HCT116 (cell line): ENCODE results near the gene RFC4. TPM values are rescaled to one million over a fixed set of nuclear protein-coding genes. Genes with fewer than 3 reads are reported as not detected.

ENCODE experiments used
- ATAC-seq: fragments of 200-7000 bp; cut with Tn5 transposase; 2 replicates; pipeline ENCODE4 v1.9.1; 2020; ENCODE audit warnings: mild to moderate bottlenecking, moderate library complexity
- BruUV-seq: library from RNA; stranded (reverse); fragments of 400-500 nt; replicated peaks from 2 replicates; lab custom pipeline; 2021; lab: Mats Ljungman, UMichigan
- CTCF ChIA-PET: fragments of 300-600 bp; sonication (Branson Sonifier 250); formaldehyde crosslinking; loops from one replicate; lab custom pipeline; 2021; ENCODE audit warnings: antibody characterized with exemption; lab: Charles Lee
- POLR2A ChIA-PET: fragments of 300-600, 350-600 bp; sonication (Branson Sonifier 250); formaldehyde crosslinking; loops from one replicate; lab custom pipeline; 2021; ENCODE audit warnings: antibody characterized with exemption; lab: Charles Lee
- RAD21 ChIA-PET, 2 experiments: fragments of 300-600 bp; sonication (Branson Sonifier 250); formaldehyde crosslinking; loops; one replicate each; lab custom pipeline; 2023; ENCODE audit warnings: low total read pairs in 2 of 2; ENCODE audit not compliant: uncharacterized antibody in 2 of 2, unreplicated experiment in 2 of 2, low non-redundant PET in 1 of 2; lab: Charles Lee
- DNase-seq: peaks from one replicate; pipeline ENCODE4 v3.0.0-alpha.2; 2010; ENCODE audit warnings: low read depth, low spot score
- H2AFZ ChIP-seq: fragments of 200-600 bp; shearing (Covaris generic), sonication (generic); 2 replicates; pipeline ENCODE4 v1.6.1; 2017; ENCODE audit warnings: low read depth, mixed run types, mixed read lengths, antibody characterized with exemption, low read length; ENCODE audit not compliant: poor library complexity, severe bottlenecking
- H3K27ac ChIP-seq: 2 replicates; pipeline ENCODE4 v1.5.1; 2012; ENCODE audit warnings: low read depth, low read length
- H3K27me3 ChIP-seq: fragments of 200-600 bp; sonication (generic); 2 replicates; pipeline ENCODE4 v1.6.1; 2016; ENCODE audit warnings: mixed run types, low read length, mixed read lengths; ENCODE audit not compliant: insufficient read depth
- H3K36me3 ChIP-seq, 2 experiments: fragments of 200-500 bp in 1 of 2; fragments of 200-600 bp in 1 of 2; sonication (Bioruptor generic) in 1 of 2; sonication (generic) in 1 of 2; 2 replicates each; pipeline versions ENCODE4 v1.5.1 to v1.6.1; 2014 to 2016; ENCODE audit warnings: low read length in 2 of 2, inconsistent platforms in 1 of 2, mixed read lengths in 1 of 2, mixed run types in 1 of 2; ENCODE audit not compliant: insufficient read depth in 2 of 2, control insufficient read depth in 1 of 2
- H3K4me1 ChIP-seq, 2 experiments: fragments of 200-600 bp in 1 of 2; sonication (generic) in 1 of 2; 2 replicates each; pipeline versions ENCODE4 v1.5.1 to v1.6.1; 2012 to 2017; ENCODE audit warnings: low read length in 2 of 2, inconsistent platforms in 1 of 2, mild to moderate bottlenecking in 1 of 2, mixed read lengths in 1 of 2, mixed run types in 1 of 2, moderate library complexity in 1 of 2; ENCODE audit not compliant: insufficient read depth in 2 of 2, control insufficient read depth in 1 of 2
- H3K4me2 ChIP-seq: fragments of 200-600 bp; sonication (generic); 2 replicates; pipeline ENCODE4 v1.6.1; 2017; ENCODE audit warnings: mixed run types, low read length, mixed read lengths
- H3K4me3 ChIP-seq, 2 experiments: fragments of 200-600 bp in 1 of 2; sonication (generic) in 1 of 2; replicated peaks in 1 of 2; 2 replicates each; pipeline ENCODE4 v1.5.1; 2011 to 2016; ENCODE audit warnings: low read length in 2 of 2, control low read depth in 1 of 2, low read depth in 1 of 2, mild to moderate bottlenecking in 1 of 2, mixed read lengths in 1 of 2, mixed run types in 1 of 2
- H3K79me2 ChIP-seq: fragments of 200-600 bp; sonication (generic); 2 replicates; pipeline ENCODE4 v1.6.1; 2017; ENCODE audit warnings: mild to moderate bottlenecking, mixed run types, low read length, moderate library complexity, mixed read lengths; ENCODE audit not compliant: insufficient read depth
- H3K9ac ChIP-seq: fragments of 200-600 bp; sonication (generic); 2 replicates; pipeline ENCODE4 v1.6.1; 2016; ENCODE audit warnings: low read length, mixed read lengths
- H3K9me2 ChIP-seq: fragments of 200-600 bp; sonication (generic), shearing (Covaris generic); 2 replicates; pipeline ENCODE4 v1.6.1; 2017; ENCODE audit warnings: mixed run types, mild to moderate bottlenecking, moderate library complexity; ENCODE audit not compliant: insufficient read depth
- H3K9me3 ChIP-seq, 2 experiments: fragments of 200-500 bp in 1 of 2; fragments of 200-600 bp in 1 of 2; sonication (Bioruptor generic) in 1 of 2; sonication (generic) in 1 of 2; 2 replicates each; pipeline ENCODE4 v1.6.1; 2014 to 2017; ENCODE audit warnings: low read length in 2 of 2, mixed read lengths in 2 of 2, inconsistent platforms in 1 of 2, low read depth in 1 of 2, mild to moderate bottlenecking in 1 of 2, mixed run types in 1 of 2, moderate library complexity in 1 of 2; ENCODE audit not compliant: control insufficient read depth in 1 of 2, insufficient read depth in 1 of 2
- H4K20me1 ChIP-seq: fragments of 200-600 bp; sonication (generic), shearing (Covaris generic); 2 replicates; pipeline ENCODE4 v1.6.1; 2017; ENCODE audit warnings: mixed run types, mild to moderate bottlenecking, moderate library complexity; ENCODE audit not compliant: insufficient read depth
- CTCF ChIP-seq, 3 experiments: fragments of 200-600 bp in 1 of 3; sonication (generic) in 1 of 3; IDR thresholded peaks in 2 of 3; conservative IDR thresholded peaks in 1 of 3; 2 replicates each; pipeline ENCODE4 v1.5.1; 2012 to 2017; ENCODE audit warnings: low read depth in 2 of 3, low read length in 2 of 3, antibody characterized with exemption in 1 of 3, borderline replicate concordance in 1 of 3, control low read depth in 1 of 3, mild to moderate bottlenecking in 1 of 3, mixed read lengths in 1 of 3, mixed run types in 1 of 3, moderate library complexity in 1 of 3; ENCODE audit not compliant: insufficient read depth in 1 of 3
- ELF1 ChIP-seq: IDR thresholded peaks from 2 replicates; pipeline ENCODE4 v1.6.1; 2012; ENCODE audit warnings: low read depth, borderline replicate concordance
- EZH2phosphoT487 ChIP-seq: fragments of 200-600 bp; IDR thresholded peaks from 2 replicates; pipeline ENCODE4 v1.6.1; 2018; ENCODE audit warnings: antibody characterized with exemption, borderline replicate concordance
- RAD21 ChIP-seq: IDR thresholded peaks from 2 replicates; pipeline ENCODE4 v1.6.1; 2012; ENCODE audit warnings: low read depth, mild to moderate bottlenecking
- REST ChIP-seq: IDR thresholded peaks from 2 replicates; pipeline ENCODE4 v1.6.1; 2012; ENCODE audit warnings: low read depth
- YY1 ChIP-seq: IDR thresholded peaks from 2 replicates; pipeline ENCODE4 v1.6.1; 2011; ENCODE audit warnings: low read length, low read depth, moderate library complexity, mild to moderate bottlenecking; ENCODE audit not compliant: insufficient replicate concordance; ENCODE audit errors: extremely low read depth
- intact Hi-C: fragments of 100-400 bp; cut with micrococcal nuclease; formaldehyde crosslinking; loops from 2 replicates; pipeline ENCODE4 v1.10.0; 2022
- total RNA-seq: library from RNA; stranded (reverse); gene quantifications from one replicate; pipeline ENCODE4 v1.2.1, GENCODE V29; 2021; ENCODE audit not compliant: unreplicated experiment
- TF ChIP-seq, protein P1 (sequence below): IDR thresholded peaks from 2 replicates; pipeline ENCODE4 v1.6.1; 2011; ENCODE audit warnings: mild to moderate bottlenecking, low read length, moderate library complexity; ENCODE audit not compliant: insufficient replicate concordance; ENCODE audit errors: extremely low read depth

The RFC4 gene
- total RNA-seq, 1 experiment from 2014 or later: 86.2 TPM

DNA sequence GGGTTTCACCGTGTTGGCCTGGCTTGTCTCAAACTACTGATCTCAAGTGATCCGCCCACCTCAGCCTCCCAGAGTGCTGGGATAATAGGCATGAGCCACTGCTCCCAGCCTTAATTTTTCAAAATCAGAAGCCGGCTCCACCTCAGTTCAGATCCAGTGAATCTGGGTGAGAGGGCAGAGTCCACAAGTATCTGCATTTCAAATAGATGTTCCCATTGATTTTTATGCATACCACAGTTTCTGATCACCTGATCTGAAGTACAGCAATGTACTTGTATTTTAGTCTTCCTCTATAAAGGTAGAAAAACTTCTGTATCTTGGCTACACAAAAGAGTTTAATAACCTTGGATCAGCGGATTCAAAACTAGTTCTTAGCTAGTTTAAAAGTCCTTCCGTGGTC, 27.1 kb downstream of the RFC4 start (continued):
- no peak for TF ChIP-seq REST
- no peak for TF ChIP-seq EZH2phosphoT487
- no peak for TF ChIP-seq RAD21
- TF ChIP-seq ELF1: no peak

GRCh38 chr3:186775999-186776398, 30.3 kb downstream of the RFC4 start:
- Histone ChIP-seq H3K27ac (no peak overlapping the region), H3K9ac (no peak overlapping the region), H3K4me1 (no peaks in the 10 kb centered on the region), H4K20me1 (no peaks in the 10 kb centered on the region), H3K4me3 (no peak overlapping the region), H3K36me3 (no peaks in the 10 kb centered on the region), H3K9me3 (no peaks in the 10 kb centered on the region), H3K79me2 (no peaks in the 10 kb centered on the region), H2AFZ (no peak overlapping the region), H3K9me2 (no peaks in the 10 kb centered on the region), H3K27me3 (no peaks in the 10 kb centered on the region), H3K4me2 (no peak overlapping the region)
- ATAC-seq: peak; percentile 71
- CTCF ChIA-PET: no interaction called here
- POLR2A ChIA-PET: no interaction called here
- intact Hi-C loops: no loop called here
- RAD21 ChIA-PET: no interaction called here
- no TSS peak for BruUV-seq
- TF ChIP-seq REST: no peak
- 0 out of 6 replicates have a peak, but pooled peaks of 2 of the 3 experiments have one; percentile 10 to 21 for TF ChIP-seq CTCF (IDR thresholded peaks at IDR 0.05 in 2 of 3, conservative IDR thresholded peaks at IDR 0.05 in 1 of 3; ENCODE audit: borderline replicate concordance in 1 of 3, insufficient read depth in 1 of 3, low read depth in 2 of 3, low read length in 2 of 3)
- TF ChIP-seq YY1: no peak
- TF ChIP-seq, protein P1, sequence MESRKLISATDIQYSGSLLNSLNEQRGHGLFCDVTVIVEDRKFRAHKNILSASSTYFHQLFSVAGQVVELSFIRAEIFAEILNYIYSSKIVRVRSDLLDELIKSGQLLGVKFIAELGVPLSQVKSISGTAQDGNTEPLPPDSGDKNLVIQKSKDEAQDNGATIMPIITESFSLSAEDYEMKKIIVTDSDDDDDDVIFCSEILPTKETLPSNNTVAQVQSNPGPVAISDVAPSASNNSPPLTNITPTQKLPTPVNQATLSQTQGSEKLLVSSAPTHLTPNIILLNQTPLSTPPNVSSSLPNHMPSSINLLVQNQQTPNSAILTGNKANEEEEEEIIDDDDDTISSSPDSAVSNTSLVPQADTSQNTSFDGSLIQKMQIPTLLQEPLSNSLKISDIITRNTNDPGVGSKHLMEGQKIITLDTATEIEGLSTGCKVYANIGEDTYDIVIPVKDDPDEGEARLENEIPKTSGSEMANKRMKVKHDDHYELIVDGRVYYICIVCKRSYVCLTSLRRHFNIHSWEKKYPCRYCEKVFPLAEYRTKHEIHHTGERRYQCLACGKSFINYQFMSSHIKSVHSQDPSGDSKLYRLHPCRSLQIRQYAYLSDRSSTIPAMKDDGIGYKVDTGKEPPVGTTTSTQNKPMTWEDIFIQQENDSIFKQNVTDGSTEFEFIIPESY: no peak
- no peak for DNase-seq
